ENCODE data around the gene ZNF841. TPM values are rescaled to one million over a fixed set of nuclear protein-coding genes. Genes with fewer than 3 reads are reported as not detected.
"Not testable (repeated sequence)": the region's sequence is repeated elsewhere in the genome, so short reads cannot be mapped to it uniquely, and the experiment has no call there.

ZNF841 gene
- total RNA-seq, 1 donor from 2014 or later, result 5.5 TPM

GRCh38 chr19:52069653-52070052 is 25.9 kb downstream of the ZNF841 start:
- DNase-seq (ENCODE audit: low spot score) (no peak), ATAC-seq (no peak)

DNA sequence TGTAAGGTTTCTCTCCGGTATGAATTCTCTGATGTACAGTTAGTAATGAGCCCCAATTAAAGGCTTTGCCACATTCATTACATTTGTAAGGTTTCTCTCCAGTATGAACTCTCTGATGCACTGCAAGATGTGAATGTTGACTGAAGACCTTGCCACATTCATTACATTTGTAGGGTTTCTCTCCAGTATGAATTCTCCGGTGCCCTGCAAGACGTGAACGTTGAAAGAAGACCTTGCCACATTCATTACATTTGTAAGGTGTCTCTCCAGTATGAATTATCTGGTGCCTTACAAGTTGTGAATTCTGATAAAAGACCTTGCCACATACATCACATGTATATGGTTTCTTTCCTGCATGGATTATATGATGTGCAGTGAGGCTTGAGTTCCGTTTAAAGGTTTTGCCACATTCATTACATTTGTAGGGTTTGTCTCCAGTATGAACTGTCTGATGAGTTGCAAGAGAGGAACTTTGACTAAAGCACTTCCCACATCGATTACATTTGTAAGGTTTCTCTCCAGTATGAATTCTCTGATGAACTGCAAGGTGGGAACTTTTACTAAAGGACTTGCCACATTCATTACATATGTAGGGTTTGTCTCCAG is 29.2 kb downstream of the ZNF841 start:
- DNase-seq (ENCODE audit: low spot score), result no peak
- no peak for ATAC-seq

DNA sequence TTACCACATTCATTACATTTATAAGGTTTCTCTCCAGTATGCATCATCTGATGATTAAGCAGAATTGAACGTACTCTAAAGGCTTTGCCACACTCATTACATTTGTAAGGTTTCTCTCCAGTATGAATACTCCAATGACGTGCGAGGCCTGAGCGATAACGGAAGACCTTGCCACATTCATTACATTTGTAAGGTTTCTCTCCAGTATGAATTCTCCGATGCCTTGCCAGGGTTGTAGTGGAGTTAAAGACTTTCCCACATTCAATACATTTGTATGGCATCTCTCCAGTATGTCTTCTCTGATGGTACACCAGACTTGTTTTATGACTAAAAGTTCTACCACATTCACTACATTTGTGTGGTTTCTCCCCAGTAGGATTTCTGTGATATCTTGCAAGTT is 30.2 kb downstream of the ZNF841 start:
- no peak for DNase-seq (ENCODE audit: low spot score)
- ATAC-seq, result no peak

- ATAC-seq; DNase-seq (ENCODE audit: low spot score): not testable (repeated sequence)
These were observed 39.1 kb downstream of the ZNF841 start for GRCh38 chr19:52056480-52056879.

DNA sequence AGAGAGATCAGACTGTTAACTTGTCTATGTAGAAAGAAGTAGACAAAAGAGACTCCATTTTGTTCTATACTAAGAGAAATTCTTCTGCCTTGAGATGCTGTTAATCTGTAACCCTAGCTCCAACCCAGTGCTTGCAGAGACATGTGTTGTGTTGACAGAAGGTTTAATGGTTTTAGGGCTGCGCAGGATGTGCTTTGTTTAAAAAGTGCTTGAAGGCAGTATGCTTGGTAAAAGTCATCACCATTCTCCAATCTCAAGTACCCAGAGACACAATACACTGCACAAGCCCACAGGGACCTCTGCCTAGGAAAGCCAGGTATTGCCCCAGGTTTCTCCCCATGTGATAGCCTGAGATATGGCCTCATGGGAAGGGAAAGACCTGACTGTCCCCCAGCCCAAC is 43.8 kb downstream of the ZNF841 start:
- DNase-seq (ENCODE audit: low spot score); ATAC-seq: not testable (repeated sequence)

GRCh38 chr19:52048555-52049501 is 46.7 kb downstream of the ZNF841 start, which contains the start of gene ZNF432:
Gene ZNF432, minus strand, starts transcription at chr19:52048838. Its CDS starts 1,970 bp downstream, at chr19:52046868.
- ATAC-seq (peak; percentile 98), DNase-seq (ENCODE audit: low spot score) (peak; percentile 92)

DNA sequence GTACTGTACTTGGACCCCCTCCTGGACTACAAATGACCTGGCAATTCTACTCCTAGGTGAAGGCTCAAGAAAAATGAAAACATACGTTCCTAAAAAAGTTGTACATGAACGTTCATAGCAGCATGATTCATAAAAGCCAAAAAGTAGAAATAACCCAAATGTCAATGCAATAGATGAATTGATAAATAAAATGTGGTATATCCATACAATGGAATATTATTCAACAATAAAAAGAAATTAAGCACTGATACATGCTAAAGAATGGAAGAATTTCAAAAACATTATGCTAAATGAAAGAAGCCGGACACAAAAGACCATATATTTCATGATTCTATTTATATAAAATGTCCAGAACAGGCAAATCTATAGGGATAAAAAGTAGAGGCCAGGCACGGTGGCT is 56.4 kb downstream of the ZNF841 start:
- DNase-seq (ENCODE audit: low spot score), result no peak
- ATAC-seq, result no peak

DNA sequence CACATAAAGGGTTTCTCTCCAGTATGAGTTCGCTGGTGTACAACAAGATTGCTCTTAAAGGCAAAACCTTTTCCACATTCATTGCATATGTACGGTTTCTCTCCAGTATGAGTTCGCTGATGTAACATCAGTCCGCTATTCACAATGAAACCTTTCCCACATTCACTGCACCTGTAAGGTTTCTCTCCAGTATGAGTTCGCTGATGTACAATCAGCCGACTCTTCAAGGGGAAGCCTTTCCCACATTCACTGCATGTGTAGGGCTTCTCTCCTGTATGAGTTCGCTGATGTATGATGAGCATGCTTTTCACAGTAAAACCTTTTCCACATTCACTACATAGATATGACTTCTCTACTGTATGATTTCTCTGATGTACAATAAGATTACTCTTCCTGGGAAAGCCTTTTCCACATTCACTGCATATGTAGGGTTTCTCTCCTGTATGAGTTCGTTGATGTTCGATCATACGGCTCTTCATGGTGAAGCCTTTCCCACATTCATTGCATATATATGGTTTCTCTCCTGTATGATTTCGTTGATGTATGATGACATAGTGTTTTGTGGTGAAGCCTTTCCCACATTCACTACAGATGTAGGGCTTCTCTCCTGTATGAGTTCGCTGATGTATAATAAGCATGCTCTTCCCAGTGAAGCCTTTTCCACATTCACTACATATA is 61.4 kb downstream of the ZNF841 start:
- no peak for ATAC-seq
- DNase-seq (ENCODE audit: low spot score), result no peak

GRCh38 chr19:52028780-52029123 is 66.8 kb downstream of the ZNF841 start:
- no peak for DNase-seq (ENCODE audit: low spot score)
- peak; percentile 39 for ATAC-seq

- ATAC-seq, result peak; percentile 97
- DNase-seq (ENCODE audit: low spot score), result peak; percentile 87
These were observed 67.4 kb downstream of the ZNF841 start, which contains the start of gene ZNF614 for GRCh38 chr19:52028027-52028779. Gene ZNF614, minus strand, starts transcription at chr19:52028379. Its CDS starts 2,634 bp downstream, at chr19:52025745.

- ATAC-seq; DNase-seq (ENCODE audit: low spot score): not testable (repeated sequence)
These were observed 69.1 kb downstream of the ZNF841 start for GRCh38 chr19:52026255-52026990.

DNA sequence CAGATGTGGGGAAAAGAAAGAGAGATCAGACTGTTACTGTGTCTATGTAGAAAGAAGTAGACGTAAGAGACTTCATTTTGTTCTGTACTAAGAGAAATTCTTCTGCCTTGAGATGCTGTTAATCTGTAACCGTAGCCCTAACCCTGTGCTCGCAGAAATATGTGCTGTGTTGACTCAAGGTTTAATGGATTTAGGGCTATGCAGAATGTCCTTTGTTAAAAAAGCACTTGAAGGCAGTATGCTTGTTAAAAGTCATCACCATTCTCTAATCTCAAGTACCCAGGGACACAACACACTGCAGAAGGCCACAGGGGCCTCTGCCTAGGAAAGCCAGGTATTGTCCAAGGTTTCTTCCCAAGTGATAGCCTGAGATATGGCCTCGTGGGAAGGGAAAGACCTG is 71.1 kb downstream of the ZNF841 start:
- ATAC-seq, result not testable (repeated sequence)

DNA sequence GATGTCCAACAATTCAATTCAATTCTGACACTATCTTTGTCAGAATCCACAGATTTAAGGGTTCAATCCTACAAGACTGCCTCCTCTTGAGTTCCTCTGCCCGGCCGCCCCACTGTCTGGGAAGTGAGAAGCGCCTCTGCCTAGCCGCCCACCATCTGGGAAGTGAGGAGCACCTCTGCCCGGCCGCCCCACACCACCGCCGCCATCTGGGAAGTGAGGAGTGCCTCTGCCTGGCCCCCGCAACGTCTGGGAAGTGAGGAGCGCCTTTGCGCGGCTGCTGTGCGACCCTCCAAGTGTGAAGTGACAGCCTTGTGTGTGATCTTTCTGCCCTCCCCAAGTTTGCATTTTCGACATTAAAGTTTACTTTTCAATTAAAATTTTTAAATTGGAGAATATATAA is 73.4 kb downstream of the ZNF841 start:
- ATAC-seq (no peak), DNase-seq (ENCODE audit: low spot score) (no peak)

More for the DNA sequence above, 71.1 kb downstream of the ZNF841 start:
- DNase-seq (ENCODE audit: low spot score), result not testable (repeated sequence)

DNA sequence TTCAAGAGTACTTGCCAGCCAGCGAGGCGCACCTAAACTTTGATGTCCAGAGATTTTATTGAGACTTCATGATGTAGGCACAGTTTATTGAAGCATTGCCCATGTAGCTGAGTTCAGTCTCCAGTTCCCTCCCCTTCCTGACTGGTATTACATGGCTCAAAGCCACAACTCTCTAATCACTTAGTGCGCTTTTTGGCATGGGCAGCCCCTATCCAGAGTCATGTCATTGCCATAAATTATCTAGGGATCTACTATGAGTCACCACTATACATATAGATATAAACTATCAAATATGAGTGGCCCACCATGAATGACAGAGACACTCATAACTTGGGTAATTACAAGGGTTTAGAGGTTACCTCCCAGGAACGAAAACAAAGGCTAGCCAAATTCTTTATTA is 75.1 kb downstream of the ZNF841 start:
- ATAC-seq (no peak), DNase-seq (ENCODE audit: low spot score) (no peak)

Other genes starting within 250 kb of the ZNF841 start
- 5.9 TPM for gene ZNF577, start 207.8 kb downstream of the ZNF841 start, total RNA-seq
- gene ZNF649, start 190.7 kb downstream of the ZNF841 start, total RNA-seq, result 2.7 TPM
- gene ZNF613, start 168.3 kb downstream of the ZNF841 start, total RNA-seq, result 1.5 TPM
- gene ZNF350, start 108.9 kb downstream of the ZNF841 start, total RNA-seq, result 2.7 TPM
- 4.4 TPM for gene ZNF615, start 87.6 kb downstream of the ZNF841 start, total RNA-seq
- 0.96 TPM for gene ZNF614, start 67.4 kb downstream of the ZNF841 start, total RNA-seq
- 3.0 TPM for gene ZNF432, start 46.9 kb downstream of the ZNF841 start, total RNA-seq
- 3.9 TPM for gene ZNF616, start 44.2 kb upstream of the ZNF841 start, total RNA-seq
- gene ZNF836, start 75.9 kb upstream of the ZNF841 start, total RNA-seq, result 2.6 TPM
- gene PPP2R1A, start 94.3 kb upstream of the ZNF841 start, total RNA-seq, result 68.4 TPM
- gene ZNF766, start 173.8 kb upstream of the ZNF841 start, total RNA-seq, result 5.5 TPM
- gene ZNF480, start 201.4 kb upstream of the ZNF841 start, total RNA-seq, result 4.6 TPM
- not detected for gene ZNF610, start 240.5 kb upstream of the ZNF841 start, total RNA-seq